HepG2 (cell line): ENCODE measurements around the gene CDC42BPG. TPM values are rescaled to one million over a fixed set of nuclear protein-coding genes. Genes with fewer than 3 reads are reported as not detected.
A peak's percentile ranks its signal among the peaks of the same experiment; 100 is the strongest.

ENCODE experiments used
- ADNP ChIP-seq: sonication (generic); formaldehyde crosslinking; IDR thresholded peaks from 2 replicates; pipeline ENCODE4 v1.4.0; 2020; ENCODE audit warnings: missing genetic modification reagents
- AKAP8 ChIP-seq: sonication (generic); formaldehyde crosslinking; IDR thresholded peaks from 2 replicates; pipeline ENCODE4 v1.5.1; 2020; ENCODE audit warnings: mild to moderate bottlenecking, missing genetic modification reagents
- CEBPB ChIP-seq: IDR thresholded peaks from 2 replicates; pipeline ENCODE4 v1.6.1; 2011; ENCODE audit warnings: low read depth, low read length, improper control_type of control experiment, borderline replicate concordance
- EEA1 ChIP-seq: sonication (generic); formaldehyde crosslinking; IDR thresholded peaks from 2 replicates; pipeline ENCODE4 v1.5.1; 2020; ENCODE audit warnings: mild to moderate bottlenecking, missing genetic modification reagents, borderline replicate concordance
- GFI1 ChIP-seq: sonication (generic); formaldehyde crosslinking; IDR thresholded peaks from 2 replicates; pipeline ENCODE4 v1.5.0; 2020; ENCODE audit warnings: missing genetic modification reagents, mild to moderate bottlenecking, borderline replicate concordance
- HMG20B ChIP-seq: conservative IDR thresholded peaks from 2 replicates; pipeline ENCODE4 v1.6.1; 2016; ENCODE audit warnings: missing genetic modification reagents, missing compliant biosample characterization
- HMGXB4 ChIP-seq, 2 experiments: sonication (generic) in 1 of 2; formaldehyde crosslinking in 1 of 2; IDR thresholded peaks; 2 replicates each; pipeline versions ENCODE4 v1.4.0 to v1.6.1; 2018 to 2020; ENCODE audit warnings: missing genetic modification reagents in 2 of 2, borderline replicate concordance in 1 of 2, low read depth in 1 of 2, mild to moderate bottlenecking in 1 of 2, missing biosample characterization in 1 of 2
- KAT2B ChIP-seq: fragments of 150-350 bp; IDR thresholded peaks from 2 replicates; pipeline ENCODE4 v1.6.1; 2014; ENCODE audit warnings: low read depth, low read length, borderline replicate concordance
- MBNL3 ChIP-seq: fragments of 250-450 bp; sonication (Bioruptor Pico); conservative IDR thresholded peaks from 2 replicates; pipeline ENCODE4 v1.8.0; 2022; ENCODE audit warnings: mild to moderate bottlenecking, inconsistent platforms
- MEIS2 ChIP-seq: sonication (generic); formaldehyde crosslinking; IDR thresholded peaks from 2 replicates; pipeline ENCODE4 v1.9.0; 2021; ENCODE audit warnings: mild to moderate bottlenecking, missing genetic modification reagents
- ZNF329 ChIP-seq: sonication (generic); formaldehyde crosslinking; IDR thresholded peaks from 2 replicates; pipeline ENCODE4 v1.9.0; 2021; ENCODE audit warnings: low read depth, mild to moderate bottlenecking, missing genetic modification reagents
- ZNF407 ChIP-seq: sonication (generic); formaldehyde crosslinking; IDR thresholded peaks from one replicate; pipeline ENCODE4 v1.5.1; 2020; ENCODE audit warnings: mild to moderate bottlenecking, missing genetic modification reagents; ENCODE audit errors: not compliant biosample characterization
- ZSCAN21 ChIP-seq: sonication (generic); formaldehyde crosslinking; IDR thresholded peaks from 2 replicates; pipeline ENCODE4 v1.8.0; 2022; ENCODE audit warnings: mild to moderate bottlenecking, missing genetic modification reagents, moderate library complexity, borderline replicate concordance
- polyA plus RNA-seq, 8 experiments: library from polyadenylated mRNA; depleted of rRNA in 3 of 8; stranded (reverse) in 7 of 8; unstranded in 1 of 8; fragments of >200 nt; fragmentation: Illumina TruSeq in 4 of 8; extraction: Trizol in 4 of 8; gene quantifications; 2 replicates each; pipeline versions ENCODE4 v1.2.1 to v1.2.3, GENCODE V29; 2011 to 2016; ENCODE audit warnings: low read depth in 4 of 8, missing spikeins in 1 of 8, mixed read lengths in 1 of 8; ENCODE audit not compliant: insufficient read depth in 1 of 8
- total RNA-seq, 5 experiments: library from RNA; depleted of rRNA; stranded (reverse); fragments of >200 nt; fragmentation: Illumina TruSeq; extraction: Trizol; gene quantifications; 2 replicates each; pipeline ENCODE4 v1.2.3, GENCODE V29; 2016; ENCODE audit warnings: low read depth in 1 of 5
- TF ChIP-seq, protein P1 (sequence below): sonication (generic); formaldehyde crosslinking; IDR thresholded peaks from 2 replicates; pipeline ENCODE4 v1.8.1; 2023; ENCODE audit warnings: missing genetic modification reagents, mild to moderate bottlenecking, borderline replicate concordance
- TF ChIP-seq, protein P2 (sequence below): sonication (generic); formaldehyde crosslinking; IDR thresholded peaks from 2 replicates; pipeline ENCODE4 v1.9.0; 2021; ENCODE audit warnings: missing genetic modification reagents, mild to moderate bottlenecking, borderline replicate concordance

CDC42BPG gene
- total and polyA plus RNA-seq, 2 of the 13 experiments (the other 11 are each of a cell fraction or from before 2014, with no cell fraction given) = 0.55 to 1.4 TPM

DNA sequence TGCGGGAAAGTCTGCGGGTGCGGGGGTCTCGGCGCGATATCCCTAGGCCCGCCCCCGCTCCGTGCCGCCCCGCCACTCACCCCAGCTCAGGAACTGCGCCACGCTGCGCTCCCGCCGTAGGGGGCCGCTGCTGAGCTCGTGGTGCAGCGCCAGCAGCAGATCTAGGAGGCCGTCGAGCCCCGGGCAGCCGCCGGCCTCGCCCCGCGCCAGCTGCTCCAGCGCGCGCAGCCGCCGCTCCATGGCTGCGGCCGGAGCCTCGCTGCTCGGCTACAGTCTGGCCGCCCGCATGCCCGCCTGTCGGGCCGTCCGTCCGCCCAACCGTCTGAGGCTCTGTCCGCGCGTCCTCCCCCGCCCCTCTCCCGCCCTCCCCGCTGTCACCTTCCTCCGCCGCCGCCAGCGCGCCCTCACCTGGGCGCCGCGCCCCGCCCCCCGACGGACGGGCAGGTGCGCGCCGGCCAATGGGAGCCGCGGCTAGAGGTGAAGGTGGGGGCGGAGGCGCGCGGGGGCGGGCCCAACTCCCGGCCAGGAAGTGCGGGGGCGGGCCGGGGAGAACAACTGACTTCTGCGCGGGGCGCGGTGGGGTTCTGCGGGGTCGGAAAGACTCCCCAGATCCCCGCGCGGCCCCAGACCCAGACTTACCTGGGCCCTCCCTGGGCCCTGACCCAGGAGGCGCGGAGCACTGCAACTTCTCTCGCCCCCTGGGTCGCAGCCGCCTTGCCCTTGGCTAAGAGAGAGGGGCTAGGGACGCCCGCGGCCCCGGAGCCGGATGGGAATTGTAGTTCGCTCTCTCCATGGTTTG lies at the start of gene CDC42BPG (continued):
- TF ChIP-seq, protein P1, sequence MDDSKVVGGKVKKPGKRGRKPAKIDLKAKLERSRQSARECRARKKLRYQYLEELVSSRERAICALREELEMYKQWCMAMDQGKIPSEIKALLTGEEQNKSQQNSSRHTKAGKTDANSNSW = no peak
- TF ChIP-seq EEA1 (peak; percentile 60; the same call in 1 of the 2 replicates), MEIS2 (CRISPR knock-in tag) (no peak), ZSCAN21 (CRISPR knock-in tag) (no peak), AKAP8 (CRISPR knock-in tag) (no peak), ZNF329 (CRISPR knock-in tag) (no peak), GFI1 (CRISPR knock-in tag) (no peak), ZNF407 (CRISPR knock-in tag) (no peak), KAT2B (no peak), CEBPB (no peak), HMGXB4 (CRISPR knock-in tag; IDR thresholded peaks at IDR 0.05; ENCODE audit: borderline replicate concordance in 1 of 2, low read depth in 1 of 2) (peak; percentile 39 to 43; a peak in 1 of 4 replicates), MBNL3 (CRISPR knock-in tag) (no peak), ADNP (peak; percentile 59; the same call in 1 of the 2 replicates), HMG20B (CRISPR knock-in tag) (no peak)
- TF ChIP-seq, protein P2, sequence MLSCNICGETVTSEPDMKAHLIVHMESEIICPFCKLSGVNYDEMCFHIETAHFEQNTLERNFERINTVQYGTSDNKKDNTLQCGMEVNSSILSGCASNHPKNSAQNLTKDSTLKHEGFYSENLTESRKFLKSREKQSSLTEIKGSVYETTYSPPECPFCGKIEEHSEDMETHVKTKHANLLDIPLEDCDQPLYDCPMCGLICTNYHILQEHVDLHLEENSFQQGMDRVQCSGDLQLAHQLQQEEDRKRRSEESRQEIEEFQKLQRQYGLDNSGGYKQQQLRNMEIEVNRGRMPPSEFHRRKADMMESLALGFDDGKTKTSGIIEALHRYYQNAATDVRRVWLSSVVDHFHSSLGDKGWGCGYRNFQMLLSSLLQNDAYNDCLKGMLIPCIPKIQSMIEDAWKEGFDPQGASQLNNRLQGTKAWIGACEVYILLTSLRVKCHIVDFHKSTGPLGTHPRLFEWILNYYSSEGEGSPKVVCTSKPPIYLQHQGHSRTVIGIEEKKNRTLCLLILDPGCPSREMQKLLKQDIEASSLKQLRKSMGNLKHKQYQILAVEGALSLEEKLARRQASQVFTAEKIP (CRISPR knock-in tag) = no peak
